Epithelial cell of esophagus (primary cell): ENCODE data around the gene CACNA1B.

Experiments
- DNase-seq: peaks from one replicate; pipeline ENCODE4 v3.0.0; 2010; ENCODE audit warnings: low read depth
- H3K4me3 ChIP-seq: 2 replicates; pipeline ENCODE4 v1.5.1; 2011; ENCODE audit warnings: mild to moderate bottlenecking, low read length, control low read depth
- CTCF ChIP-seq: IDR thresholded peaks from 2 replicates; pipeline ENCODE4 v1.5.1; 2011; ENCODE audit warnings: low read depth, mild to moderate bottlenecking, low read length, control low read depth, inconsistent platforms; ENCODE audit not compliant: insufficient read depth; ENCODE audit errors: missing control alignments

CACNA1B gene

GRCh38 chr9:138052635-138053320 lies 175.2 kb downstream of the CACNA1B start:
- TF ChIP-seq CTCF, result no peak
- no peak overlapping the region for H3K4me3 ChIP-seq
- no peak for DNase-seq

- no peak for DNase-seq
- no peak for TF ChIP-seq CTCF
- no peak overlapping the region for H3K4me3 ChIP-seq
Measured at GRCh38 chr9:138053321-138053868, 175.8 kb downstream of the CACNA1B start.

GRCh38 chr9:138053996-138054752 lies 176.6 kb downstream of the CACNA1B start:
- TF ChIP-seq CTCF, result no peak
- no peak for DNase-seq

GRCh38 chr9:138057726-138058125 lies 180.1 kb downstream of the CACNA1B start:
- no peak for TF ChIP-seq CTCF
- H3K4me3 ChIP-seq, result no peak overlapping the region
- DNase-seq, result no peak

More at GRCh38 chr9:138053996-138054752, 176.6 kb downstream of the CACNA1B start:
- H3K4me3 ChIP-seq, result no peak overlapping the region

GRCh38 chr9:138058181-138058580 lies 180.6 kb downstream of the CACNA1B start:
- DNase-seq, result no peak
- no peak overlapping the region for H3K4me3 ChIP-seq
- TF ChIP-seq CTCF, result no peak

- TF ChIP-seq CTCF, result no peak
- no peak for DNase-seq
- no peak overlapping the region for H3K4me3 ChIP-seq
Measured at GRCh38 chr9:138059196-138059595, 181.6 kb downstream of the CACNA1B start.
